ENCODE measurements around the gene TRIM14. TPM values are rescaled to one million over a fixed set of nuclear protein-coding genes. Genes with fewer than 3 reads are reported as not detected.

Gene TRIM14
- total RNA-seq, 1 donor from 2014 or later, result 9.9 TPM

DNA sequence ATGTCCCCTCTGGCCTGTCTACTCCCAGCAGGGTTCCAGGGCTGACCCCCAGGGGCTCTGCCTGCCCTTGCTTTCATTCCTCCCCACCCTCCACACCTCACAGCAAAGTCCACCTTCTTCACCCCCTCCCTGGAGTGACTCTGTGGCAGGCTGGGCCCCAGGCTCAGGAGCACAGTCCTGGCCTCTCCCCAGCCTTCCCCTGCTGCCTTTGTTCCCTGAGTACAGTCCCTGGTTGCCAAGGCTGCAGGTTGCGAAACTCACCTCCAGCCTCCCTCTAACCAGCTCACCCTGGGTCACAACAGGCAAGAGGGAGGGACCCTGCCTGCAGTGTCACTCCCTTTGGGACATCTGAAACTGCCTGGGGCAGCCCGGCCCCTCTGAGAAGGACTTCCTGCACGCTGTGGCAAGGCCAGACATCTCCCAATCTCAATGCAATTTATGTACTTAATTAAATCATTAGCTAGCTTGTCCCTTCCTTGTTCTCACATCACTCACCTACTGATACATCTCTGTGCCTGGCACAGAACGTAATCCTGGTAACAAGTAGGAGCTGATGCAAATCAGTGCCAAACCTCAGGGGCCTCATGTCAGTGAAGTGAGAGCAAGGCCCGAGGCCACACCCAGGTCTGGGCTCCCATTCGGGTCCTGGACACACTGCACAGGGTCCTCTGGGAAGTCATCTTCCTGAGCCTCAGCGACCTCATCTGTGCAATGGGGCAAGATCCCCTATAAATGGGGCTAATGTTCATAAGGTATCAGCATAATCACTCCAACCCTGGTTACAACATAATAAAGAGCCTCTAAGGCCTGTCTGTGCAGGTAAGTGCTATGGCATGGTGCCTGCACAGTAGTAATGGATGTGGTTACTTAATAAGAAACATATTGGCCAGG lies 27.3 kb upstream of the TRIM14 start:
- peaks cover 15% of the 10 kb centered on the region for H3K4me1 Mint-ChIP-seq (ENCODE audit: unreplicated experiment)
- peak overlapping the region; percentile 1 for H3K4me3 Mint-ChIP-seq
- no peaks in the 10 kb centered on the region for H3K36me3 Mint-ChIP-seq
- peak overlapping the region; percentile 96 for H3K27ac Mint-ChIP-seq
- TF ChIP-seq, protein P1, sequence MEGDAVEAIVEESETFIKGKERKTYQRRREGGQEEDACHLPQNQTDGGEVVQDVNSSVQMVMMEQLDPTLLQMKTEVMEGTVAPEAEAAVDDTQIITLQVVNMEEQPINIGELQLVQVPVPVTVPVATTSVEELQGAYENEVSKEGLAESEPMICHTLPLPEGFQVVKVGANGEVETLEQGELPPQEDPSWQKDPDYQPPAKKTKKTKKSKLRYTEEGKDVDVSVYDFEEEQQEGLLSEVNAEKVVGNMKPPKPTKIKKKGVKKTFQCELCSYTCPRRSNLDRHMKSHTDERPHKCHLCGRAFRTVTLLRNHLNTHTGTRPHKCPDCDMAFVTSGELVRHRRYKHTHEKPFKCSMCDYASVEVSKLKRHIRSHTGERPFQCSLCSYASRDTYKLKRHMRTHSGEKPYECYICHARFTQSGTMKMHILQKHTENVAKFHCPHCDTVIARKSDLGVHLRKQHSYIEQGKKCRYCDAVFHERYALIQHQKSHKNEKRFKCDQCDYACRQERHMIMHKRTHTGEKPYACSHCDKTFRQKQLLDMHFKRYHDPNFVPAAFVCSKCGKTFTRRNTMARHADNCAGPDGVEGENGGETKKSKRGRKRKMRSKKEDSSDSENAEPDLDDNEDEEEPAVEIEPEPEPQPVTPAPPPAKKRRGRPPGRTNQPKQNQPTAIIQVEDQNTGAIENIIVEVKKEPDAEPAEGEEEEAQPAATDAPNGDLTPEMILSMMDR (conservative IDR thresholded peaks at IDR 0.05), result no peak
- no peak for DNase-seq (ENCODE audit: extremely low spot score, unreplicated experiment)
- no peaks in the 10 kb centered on the region for H3K27me3 Mint-ChIP-seq
- H3K9me3 Mint-ChIP-seq, result no peaks in the 10 kb centered on the region

DNA sequence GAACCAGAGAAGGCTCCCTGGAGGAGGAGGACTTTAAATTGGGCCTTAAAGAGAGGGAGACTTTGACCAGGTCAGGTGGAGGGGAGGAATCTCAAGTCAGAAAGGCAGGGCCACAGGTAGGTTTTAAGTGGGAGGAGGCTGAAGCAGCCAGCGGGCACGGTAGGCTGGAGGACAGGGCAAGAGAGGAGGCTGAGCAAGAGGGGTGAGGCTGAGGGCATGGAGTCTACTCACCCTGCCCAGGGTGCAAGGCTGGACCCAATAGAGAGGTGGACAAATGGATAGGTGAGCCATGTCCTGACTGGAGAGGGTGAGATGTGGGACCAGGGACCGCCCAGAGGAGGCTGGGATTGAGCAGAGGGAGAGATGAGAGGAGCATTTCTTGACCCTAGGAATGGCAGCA lies 25.6 kb upstream of the TRIM14 start:
- Mint-ChIP-seq H3K36me3 (no peaks in the 10 kb centered on the region), H3K9me3 (no peaks in the 10 kb centered on the region), H3K4me1 (ENCODE audit: unreplicated experiment) (peaks cover 12% of the 10 kb centered on the region), H3K4me3 (no peak overlapping the region), H3K27me3 (no peaks in the 10 kb centered on the region), H3K27ac (peak overlapping the region; percentile 57)
- TF ChIP-seq, protein P1 (conservative IDR thresholded peaks at IDR 0.05), result no peak
- DNase-seq (ENCODE audit: extremely low spot score, unreplicated experiment), result no peak

DNA sequence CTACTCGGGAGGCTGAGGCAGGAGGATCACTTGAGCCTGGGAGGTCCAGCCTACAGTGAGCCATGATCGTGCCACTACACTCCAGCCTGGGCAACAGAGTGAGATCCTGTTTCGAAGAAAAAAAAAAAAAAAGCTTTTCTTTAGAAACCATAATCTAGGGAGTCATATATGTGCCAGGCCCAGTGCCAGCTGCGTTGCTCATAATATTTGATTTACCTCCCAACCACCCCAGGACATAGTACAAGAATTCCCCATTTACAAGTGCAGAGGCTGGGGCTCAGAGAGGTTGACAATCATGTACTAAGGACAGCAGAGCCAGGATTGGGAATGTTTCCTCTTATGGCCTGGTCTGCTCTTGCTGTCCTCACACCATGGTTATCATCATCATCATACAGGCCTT lies 25.1 kb upstream of the TRIM14 start:
- Mint-ChIP-seq H3K36me3 (no peaks in the 10 kb centered on the region), H3K27ac (peak overlapping the region; percentile 57), H3K4me1 (ENCODE audit: unreplicated experiment) (peaks cover 12% of the 10 kb centered on the region), H3K4me3 (no peak overlapping the region), H3K27me3 (no peaks in the 10 kb centered on the region), H3K9me3 (no peaks in the 10 kb centered on the region)
- no peak for DNase-seq (ENCODE audit: extremely low spot score, unreplicated experiment)
- TF ChIP-seq, protein P1 (conservative IDR thresholded peaks at IDR 0.05), result no peak

DNA sequence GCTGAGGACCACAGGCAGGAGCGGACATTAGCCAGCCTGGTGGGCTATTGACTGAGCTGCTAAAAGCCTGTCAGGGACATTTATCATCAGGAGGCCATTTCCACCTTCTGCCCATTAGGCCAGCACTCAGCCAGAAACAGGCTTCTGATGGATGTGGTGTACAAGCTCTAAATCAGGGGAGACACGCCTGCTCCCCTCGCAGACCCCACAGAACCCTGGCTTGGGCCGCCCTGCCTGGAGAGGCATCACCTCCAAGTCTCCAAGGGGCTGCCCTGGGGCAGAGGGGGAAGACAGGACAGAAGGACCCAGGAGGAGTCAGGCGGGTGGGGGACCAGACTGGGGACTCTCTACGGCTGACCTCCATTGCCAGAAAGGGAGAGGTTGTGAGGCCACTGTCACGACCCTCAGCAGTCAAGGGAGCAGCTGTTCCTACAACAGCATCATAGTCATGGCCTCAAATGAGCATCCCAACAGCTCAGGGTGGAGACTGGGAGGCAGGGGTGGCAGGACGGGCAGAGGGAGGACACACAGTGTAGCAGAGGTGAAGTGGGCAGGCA lies 24.0 kb upstream of the TRIM14 start:
- DNase-seq (ENCODE audit: extremely low spot score, unreplicated experiment), result no peak
- TF ChIP-seq, protein P1 (conservative IDR thresholded peaks at IDR 0.05), result no peak
- Mint-ChIP-seq H3K4me1 (ENCODE audit: unreplicated experiment) (peaks cover 12% of the 10 kb centered on the region), H3K27me3 (no peaks in the 10 kb centered on the region), H3K4me3 (no peak overlapping the region), H3K27ac (peak overlapping the region; percentile 56), H3K36me3 (no peaks in the 10 kb centered on the region), H3K9me3 (no peaks in the 10 kb centered on the region)

- Mint-ChIP-seq H3K27ac (no peak overlapping the region), H3K9me3 (no peaks in the 10 kb centered on the region)
- TF ChIP-seq, protein P1 (conservative IDR thresholded peaks at IDR 0.05), result no peak
Observed at GRCh38 chr9:98142182-98142907, 23.3 kb upstream of the TRIM14 start.

More at GRCh38 chr9:98142182-98142907, 23.3 kb upstream of the TRIM14 start:
- Mint-ChIP-seq H3K4me1 (ENCODE audit: unreplicated experiment) (peaks cover 12% of the 10 kb centered on the region), H3K4me3 (no peak overlapping the region), H3K36me3 (no peaks in the 10 kb centered on the region), H3K27me3 (no peaks in the 10 kb centered on the region)
- DNase-seq (ENCODE audit: extremely low spot score, unreplicated experiment), result no peak

Data from type B pancreatic cell (in vitro differentiated cells).